SK-N-SH treated with all-trans-retinoic acid at 6 μM for 48 hours (cell line): Measurements from ENCODE around the gene FARP1.
A peak's percentile ranks its signal among the peaks of the same experiment; 100 is the strongest.

Source experiments
- ATAC-seq: fragments of 200-7000 bp; cut with Tn5 transposase; 3 replicates; pipeline ENCODE4 v1.9.1; 2020; ENCODE audit warnings: mild to moderate bottlenecking, moderate library complexity
- ARNTL ChIP-seq: fragments of 450-650 bp; formaldehyde crosslinking; IDR thresholded peaks from 2 replicates; pipeline ENCODE4 v1.5.0; 2020; ENCODE audit warnings: low read depth, mild to moderate bottlenecking, moderate library complexity, borderline replicate concordance
- BACH2 ChIP-seq: fragments of 250-450 bp; sonication (Bioruptor Pico); IDR thresholded peaks from 2 replicates; pipeline ENCODE4 v1.9.0; 2021; ENCODE audit warnings: mild to moderate bottlenecking, borderline replicate concordance
- CSDC2 ChIP-seq: fragments of 250-450 bp; sonication (Bioruptor Pico); IDR thresholded peaks from 2 replicates; pipeline ENCODE4 v1.5.0; 2020; ENCODE audit warnings: mild to moderate bottlenecking, moderate library complexity
- ESRRG ChIP-seq: fragments of 250-450 bp; sonication (Bioruptor Pico); IDR thresholded peaks from 2 replicates; pipeline ENCODE4 v1.6.1; 2021; ENCODE audit warnings: mild to moderate bottlenecking
- GLIS3 ChIP-seq: fragments of 250-450 bp; sonication (Bioruptor Pico); IDR thresholded peaks from 2 replicates; pipeline ENCODE4 v1.5.0; 2020; ENCODE audit warnings: mild to moderate bottlenecking, moderate library complexity
- ISL1 ChIP-seq: fragments of 250-450 bp; sonication (Bioruptor Pico); IDR thresholded peaks from 2 replicates; pipeline ENCODE4 v2.1.2; 2022; ENCODE audit warnings: mild to moderate bottlenecking, moderate library complexity
- OSR1 ChIP-seq: fragments of 250-450 bp; sonication (Bioruptor Pico); IDR thresholded peaks from 2 replicates; pipeline ENCODE4 v1.8.0; 2022; ENCODE audit warnings: moderate library complexity, mild to moderate bottlenecking, inconsistent platforms
- PPARA ChIP-seq: fragments of 250-450 bp; sonication (Bioruptor Pico); IDR thresholded peaks from 2 replicates; pipeline ENCODE4 v1.5.0; 2020; ENCODE audit warnings: mild to moderate bottlenecking, borderline replicate concordance
- SNAI2 ChIP-seq: fragments of 250-450 bp; sonication (Bioruptor Pico); IDR thresholded peaks from 2 replicates; pipeline ENCODE4 v1.5.0; 2020; ENCODE audit warnings: mild to moderate bottlenecking, moderate library complexity
- TCF4 ChIP-seq: fragments of 250-450 bp; sonication (Bioruptor Pico); IDR thresholded peaks from 2 replicates; pipeline ENCODE4 v1.8.0; 2021; ENCODE audit warnings: mild to moderate bottlenecking, moderate library complexity, borderline replicate concordance
- TOX ChIP-seq: fragments of 250-450 bp; sonication (Bioruptor Pico); IDR thresholded peaks from 2 replicates; pipeline ENCODE4 v1.8.0; 2021; ENCODE audit warnings: mild to moderate bottlenecking, moderate library complexity, borderline replicate concordance
- ZC3H10 ChIP-seq: fragments of 250-450 bp; sonication (Bioruptor Pico); IDR thresholded peaks from 2 replicates; pipeline ENCODE4 v1.5.1; 2021; ENCODE audit warnings: mild to moderate bottlenecking, moderate library complexity
- ZFP3 ChIP-seq: fragments of 250-450 bp; sonication (Bioruptor Pico); IDR thresholded peaks from 2 replicates; pipeline ENCODE4 v1.5.0; 2020; ENCODE audit warnings: mild to moderate bottlenecking, moderate library complexity
- ZFP30 ChIP-seq: fragments of 450-650 bp; formaldehyde crosslinking; IDR thresholded peaks from 2 replicates; pipeline ENCODE4 v1.5.0; 2022; ENCODE audit warnings: mild to moderate bottlenecking, moderate library complexity
- ZNF70 ChIP-seq: fragments of 450-650 bp; formaldehyde crosslinking; IDR thresholded peaks from 2 replicates; pipeline ENCODE4 v1.5.0; 2020; ENCODE audit warnings: mild to moderate bottlenecking, moderate library complexity
- ZNF8 ChIP-seq: fragments of 450-650 bp; formaldehyde crosslinking; IDR thresholded peaks from 2 replicates; pipeline ENCODE4 v1.5.0; 2020; ENCODE audit warnings: mild to moderate bottlenecking, moderate library complexity
- TF ChIP-seq, protein P1 (sequence below): fragments of 250-450 bp; sonication (Bioruptor Pico); IDR thresholded peaks from 2 replicates; pipeline ENCODE4 v1.8.0; 2020; ENCODE audit warnings: mild to moderate bottlenecking, moderate library complexity, borderline replicate concordance
- TF ChIP-seq, protein P2 (sequence below): fragments of 250-450 bp; sonication (Bioruptor Pico); IDR thresholded peaks from 2 replicates; pipeline ENCODE4 v1.5.1; 2020; ENCODE audit warnings: low read depth, mild to moderate bottlenecking, moderate library complexity
- TF ChIP-seq, protein P3 (sequence below): fragments of 250-450 bp; sonication (Bioruptor Pico); IDR thresholded peaks from 2 replicates; pipeline ENCODE4 v1.5.0; 2020; ENCODE audit warnings: mild to moderate bottlenecking, moderate library complexity
- TF ChIP-seq, protein P4 (sequence below): fragments of 250-450 bp; sonication (Bioruptor Pico); IDR thresholded peaks from 2 replicates; pipeline ENCODE4 v1.8.0; 2021; ENCODE audit warnings: low read depth, mild to moderate bottlenecking, moderate library complexity, borderline replicate concordance

FARP1 gene

DNA sequence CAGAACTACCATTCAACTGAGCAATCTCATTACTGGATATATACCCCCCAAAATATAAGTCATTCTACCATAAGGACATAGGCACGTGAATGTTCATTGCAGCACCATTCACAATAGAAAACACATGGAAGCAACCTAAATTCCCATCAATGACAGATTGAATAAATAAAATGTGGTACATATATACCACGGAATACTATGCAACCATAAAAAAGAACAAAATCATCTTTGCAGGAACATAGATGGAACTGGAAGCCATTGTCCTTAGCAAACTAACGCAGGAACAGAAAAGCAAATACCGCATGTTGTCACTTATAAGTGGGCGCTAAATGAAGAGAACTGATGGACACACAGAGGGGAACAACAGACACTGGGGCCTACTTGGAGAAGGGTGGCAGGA is 20.0 kb downstream of the FARP1 start:
- no peak for ATAC-seq
- TF ChIP-seq GLIS3 (no peak), ZNF8 (CRISPR knock-in tag) (peak; percentile 80)

DNA sequence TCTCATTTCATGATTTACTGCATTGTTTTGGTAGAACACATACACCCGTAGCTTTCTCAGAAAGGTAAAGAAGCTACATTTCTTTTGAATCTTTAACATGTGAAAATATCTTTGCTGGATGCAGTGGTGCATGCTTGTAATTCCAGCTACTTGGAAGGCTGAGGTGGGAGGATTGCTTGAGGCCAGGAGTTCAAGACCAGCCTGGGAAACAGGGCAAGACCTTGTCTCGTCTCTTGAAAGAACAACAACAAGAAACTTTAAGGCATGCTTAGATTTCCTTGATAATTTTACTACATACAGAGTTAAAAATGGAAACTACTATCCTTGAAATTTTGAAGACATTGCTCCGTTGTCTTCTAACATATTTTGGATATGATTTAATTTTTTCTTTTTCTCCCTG is 26.4 kb downstream of the FARP1 start:
- TF ChIP-seq ZC3H10 (CRISPR knock-in tag): no peak
- TF ChIP-seq OSR1 (CRISPR knock-in tag): no peak
- no peak for TF ChIP-seq TCF4 (CRISPR knock-in tag)
- TF ChIP-seq CSDC2 (CRISPR knock-in tag): no peak
- TF ChIP-seq ZNF8 (CRISPR knock-in tag): no peak
- no peak for TF ChIP-seq PPARA (CRISPR knock-in tag)
- TF ChIP-seq ESRRG: no peak
- no peak for TF ChIP-seq SNAI2 (CRISPR knock-in tag)
- TF ChIP-seq, protein P1, sequence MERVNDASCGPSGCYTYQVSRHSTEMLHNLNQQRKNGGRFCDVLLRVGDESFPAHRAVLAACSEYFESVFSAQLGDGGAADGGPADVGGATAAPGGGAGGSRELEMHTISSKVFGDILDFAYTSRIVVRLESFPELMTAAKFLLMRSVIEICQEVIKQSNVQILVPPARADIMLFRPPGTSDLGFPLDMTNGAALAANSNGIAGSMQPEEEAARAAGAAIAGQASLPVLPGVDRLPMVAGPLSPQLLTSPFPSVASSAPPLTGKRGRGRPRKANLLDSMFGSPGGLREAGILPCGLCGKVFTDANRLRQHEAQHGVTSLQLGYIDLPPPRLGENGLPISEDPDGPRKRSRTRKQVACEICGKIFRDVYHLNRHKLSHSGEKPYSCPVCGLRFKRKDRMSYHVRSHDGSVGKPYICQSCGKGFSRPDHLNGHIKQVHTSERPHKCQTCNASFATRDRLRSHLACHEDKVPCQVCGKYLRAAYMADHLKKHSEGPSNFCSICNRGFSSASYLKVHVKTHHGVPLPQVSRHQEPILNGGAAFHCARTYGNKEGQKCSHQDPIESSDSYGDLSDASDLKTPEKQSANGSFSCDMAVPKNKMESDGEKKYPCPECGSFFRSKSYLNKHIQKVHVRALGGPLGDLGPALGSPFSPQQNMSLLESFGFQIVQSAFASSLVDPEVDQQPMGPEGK (CRISPR knock-in tag): no peak
- TF ChIP-seq ARNTL (CRISPR knock-in tag): no peak
- ATAC-seq: no peak

DNA sequence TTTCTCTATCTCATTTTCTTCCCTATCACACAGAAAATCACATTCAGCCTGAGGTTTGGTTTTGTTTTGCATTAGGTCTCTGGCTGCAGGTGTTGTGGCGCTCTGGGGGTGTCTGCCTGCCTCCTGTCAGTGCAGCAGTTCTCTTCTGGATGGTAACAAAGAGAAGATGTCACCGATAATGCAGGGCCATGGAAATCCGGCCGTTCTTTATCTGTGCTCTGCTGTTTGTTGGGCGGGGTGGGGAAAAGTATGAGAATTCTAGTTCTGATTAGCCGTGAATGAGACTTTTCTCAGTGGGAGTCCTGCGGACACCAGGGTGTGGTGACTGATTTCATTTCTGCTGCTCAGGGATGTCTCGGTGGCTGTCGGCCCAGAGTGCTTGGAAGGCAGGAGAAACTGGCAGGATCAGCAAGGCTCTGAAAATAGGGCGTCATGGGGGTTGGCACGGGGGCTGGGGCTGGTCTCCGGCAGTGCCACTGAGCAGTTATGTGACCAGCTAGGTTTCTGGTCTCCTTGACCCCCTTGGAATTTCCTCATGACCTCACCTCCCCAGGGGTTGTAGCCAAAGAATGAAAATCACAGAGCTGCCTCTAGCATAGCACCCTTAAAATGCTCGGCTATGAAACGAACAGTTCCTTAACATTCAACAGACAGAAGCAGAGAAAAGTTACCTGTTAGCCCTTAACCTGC is 29.2 kb downstream of the FARP1 start:
- TF ChIP-seq TCF4 (CRISPR knock-in tag) (peak; percentile 61; the same call in 1 of the 2 replicates), ZNF70 (no peak)
- TF ChIP-seq, all 23 proteins: peak for 1
- peak; percentile 65 for ATAC-seq

DNA sequence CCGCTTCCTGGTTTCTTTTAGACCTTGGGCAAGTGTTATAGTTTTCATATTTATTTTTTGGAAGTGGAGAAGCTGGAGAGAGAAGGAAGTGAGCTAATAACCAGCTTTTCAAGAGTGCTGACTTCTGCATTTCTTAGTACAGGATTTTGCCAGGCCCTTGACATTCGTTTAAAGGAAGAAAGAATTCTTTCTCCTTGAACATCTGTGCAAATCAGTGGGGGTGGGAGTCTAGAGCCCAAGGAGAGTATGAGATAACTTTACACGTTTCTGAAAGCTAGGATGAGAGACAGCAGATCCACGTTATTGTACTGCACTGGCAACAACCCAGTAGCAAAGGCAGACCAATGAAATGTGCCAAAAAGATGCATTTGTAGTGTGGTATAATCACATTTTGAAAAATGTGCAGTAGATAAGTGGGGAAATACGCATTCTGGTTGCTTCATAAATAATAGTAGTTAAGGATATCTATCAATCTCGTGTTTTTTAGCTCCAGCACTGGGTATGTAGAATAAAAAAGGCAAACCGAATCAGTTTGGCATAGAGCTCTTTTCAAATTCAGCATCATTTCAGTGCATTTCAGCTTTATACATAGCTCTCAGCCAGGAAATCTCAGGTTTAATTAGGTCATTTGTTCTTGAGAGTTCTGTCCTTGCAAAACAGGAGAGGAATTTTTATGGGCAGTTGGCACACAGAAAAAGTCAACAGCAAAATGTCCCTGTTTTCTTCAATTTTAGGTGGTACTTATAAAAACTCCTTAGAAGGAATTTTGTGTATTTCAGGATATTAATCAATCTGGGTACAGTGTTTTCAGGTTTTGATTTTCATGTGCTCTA is 29.9 kb downstream of the FARP1 start:
- TF ChIP-seq ESRRG (no peak), TCF4 (CRISPR knock-in tag) (peak; percentile 38; the same call in 1 of the 2 replicates), ARNTL (CRISPR knock-in tag) (no peak), ZNF70 (0 out of 2 replicates have a peak, but pooled peaks have one; percentile 18), SNAI2 (CRISPR knock-in tag) (no peak), ZNF8 (CRISPR knock-in tag) (no peak), ISL1 (CRISPR knock-in tag) (peak; percentile 77)
- TF ChIP-seq, protein P2, sequence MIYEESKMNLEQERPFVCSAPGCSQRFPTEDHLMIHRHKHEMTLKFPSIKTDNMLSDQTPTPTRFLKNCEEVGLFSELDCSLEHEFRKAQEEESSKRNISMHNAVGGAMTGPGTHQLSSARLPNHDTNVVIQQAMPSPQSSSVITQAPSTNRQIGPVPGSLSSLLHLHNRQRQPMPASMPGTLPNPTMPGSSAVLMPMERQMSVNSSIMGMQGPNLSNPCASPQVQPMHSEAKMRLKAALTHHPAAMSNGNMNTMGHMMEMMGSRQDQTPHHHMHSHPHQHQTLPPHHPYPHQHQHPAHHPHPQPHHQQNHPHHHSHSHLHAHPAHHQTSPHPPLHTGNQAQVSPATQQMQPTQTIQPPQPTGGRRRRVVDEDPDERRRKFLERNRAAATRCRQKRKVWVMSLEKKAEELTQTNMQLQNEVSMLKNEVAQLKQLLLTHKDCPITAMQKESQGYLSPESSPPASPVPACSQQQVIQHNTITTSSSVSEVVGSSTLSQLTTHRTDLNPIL: no peak
- TF ChIP-seq, protein P3, sequence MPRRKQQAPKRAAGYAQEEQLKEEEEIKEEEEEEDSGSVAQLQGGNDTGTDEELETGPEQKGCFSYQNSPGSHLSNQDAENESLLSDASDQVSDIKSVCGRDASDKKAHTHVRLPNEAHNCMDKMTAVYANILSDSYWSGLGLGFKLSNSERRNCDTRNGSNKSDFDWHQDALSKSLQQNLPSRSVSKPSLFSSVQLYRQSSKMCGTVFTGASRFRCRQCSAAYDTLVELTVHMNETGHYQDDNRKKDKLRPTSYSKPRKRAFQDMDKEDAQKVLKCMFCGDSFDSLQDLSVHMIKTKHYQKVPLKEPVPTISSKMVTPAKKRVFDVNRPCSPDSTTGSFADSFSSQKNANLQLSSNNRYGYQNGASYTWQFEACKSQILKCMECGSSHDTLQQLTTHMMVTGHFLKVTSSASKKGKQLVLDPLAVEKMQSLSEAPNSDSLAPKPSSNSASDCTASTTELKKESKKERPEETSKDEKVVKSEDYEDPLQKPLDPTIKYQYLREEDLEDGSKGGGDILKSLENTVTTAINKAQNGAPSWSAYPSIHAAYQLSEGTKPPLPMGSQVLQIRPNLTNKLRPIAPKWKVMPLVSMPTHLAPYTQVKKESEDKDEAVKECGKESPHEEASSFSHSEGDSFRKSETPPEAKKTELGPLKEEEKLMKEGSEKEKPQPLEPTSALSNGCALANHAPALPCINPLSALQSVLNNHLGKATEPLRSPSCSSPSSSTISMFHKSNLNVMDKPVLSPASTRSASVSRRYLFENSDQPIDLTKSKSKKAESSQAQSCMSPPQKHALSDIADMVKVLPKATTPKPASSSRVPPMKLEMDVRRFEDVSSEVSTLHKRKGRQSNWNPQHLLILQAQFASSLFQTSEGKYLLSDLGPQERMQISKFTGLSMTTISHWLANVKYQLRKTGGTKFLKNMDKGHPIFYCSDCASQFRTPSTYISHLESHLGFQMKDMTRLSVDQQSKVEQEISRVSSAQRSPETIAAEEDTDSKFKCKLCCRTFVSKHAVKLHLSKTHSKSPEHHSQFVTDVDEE (CRISPR knock-in tag): peak; percentile 63; the same call in 1 of the 2 replicates
- peak; percentile 62 for ATAC-seq

DNA sequence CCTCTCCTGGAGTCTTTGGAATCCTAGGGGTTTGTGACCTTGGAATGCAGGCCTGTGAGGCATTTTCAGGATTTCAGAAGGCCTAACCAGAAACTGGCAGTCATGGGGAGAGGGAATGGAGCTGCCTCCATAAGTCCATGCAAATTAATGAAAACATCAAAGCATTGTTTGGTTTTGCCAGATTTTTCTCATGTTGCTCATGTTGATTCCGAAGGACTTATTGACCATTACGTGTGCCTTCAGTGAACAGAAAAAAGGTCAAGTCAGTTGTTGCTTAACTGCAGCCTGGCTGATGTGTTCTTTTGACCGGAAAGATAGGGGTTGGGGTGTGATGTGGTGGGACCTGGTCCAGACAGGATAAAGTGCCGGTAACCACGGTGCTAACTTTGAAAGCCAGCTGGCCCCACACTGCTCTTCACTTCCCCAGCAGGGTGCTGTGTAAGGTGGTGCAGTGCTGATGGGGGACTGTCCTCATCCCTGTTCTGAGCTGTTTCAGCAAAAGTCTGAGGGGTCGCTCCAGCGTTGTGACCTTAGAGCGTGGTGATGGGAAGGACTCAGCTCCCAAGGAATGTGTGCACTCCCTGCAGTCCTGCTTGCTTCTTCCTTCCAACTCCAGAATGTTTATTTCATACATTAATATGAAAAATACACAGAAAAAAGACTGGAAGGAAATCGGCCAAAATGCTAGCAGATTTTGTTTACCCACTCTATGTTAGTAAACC is 30.7 kb downstream of the FARP1 start:
- ATAC-seq: peak; percentile 68
- TF ChIP-seq ZFP3 (CRISPR knock-in tag): no peak
- TF ChIP-seq, protein P4, sequence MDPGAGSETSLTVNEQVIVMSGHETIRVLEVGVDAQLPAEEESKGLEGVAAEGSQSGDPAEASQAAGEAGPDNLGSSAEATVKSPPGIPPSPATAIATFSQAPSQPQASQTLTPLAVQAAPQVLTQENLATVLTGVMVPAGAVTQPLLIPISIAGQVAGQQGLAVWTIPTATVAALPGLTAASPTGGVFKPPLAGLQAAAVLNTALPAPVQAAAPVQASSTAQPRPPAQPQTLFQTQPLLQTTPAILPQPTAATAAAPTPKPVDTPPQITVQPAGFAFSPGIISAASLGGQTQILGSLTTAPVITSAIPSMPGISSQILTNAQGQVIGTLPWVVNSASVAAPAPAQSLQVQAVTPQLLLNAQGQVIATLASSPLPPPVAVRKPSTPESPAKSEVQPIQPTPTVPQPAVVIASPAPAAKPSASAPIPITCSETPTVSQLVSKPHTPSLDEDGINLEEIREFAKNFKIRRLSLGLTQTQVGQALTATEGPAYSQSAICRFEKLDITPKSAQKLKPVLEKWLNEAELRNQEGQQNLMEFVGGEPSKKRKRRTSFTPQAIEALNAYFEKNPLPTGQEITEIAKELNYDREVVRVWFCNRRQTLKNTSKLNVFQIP (CRISPR knock-in tag): no peak
- no peak for TF ChIP-seq TOX (CRISPR knock-in tag)
- no peak for TF ChIP-seq TCF4 (CRISPR knock-in tag)
- TF ChIP-seq ZC3H10 (CRISPR knock-in tag): no peak
- TF ChIP-seq SNAI2 (CRISPR knock-in tag): no peak
- TF ChIP-seq PPARA (CRISPR knock-in tag): no peak
- no peak for TF ChIP-seq ZFP30 (CRISPR knock-in tag)
- TF ChIP-seq BACH2 (CRISPR knock-in tag): no peak
- TF ChIP-seq ESRRG: no peak
- TF ChIP-seq ZNF70: no peak
- TF ChIP-seq, protein P1 (CRISPR knock-in tag): no peak
- no peak for TF ChIP-seq ZNF8 (CRISPR knock-in tag)
